ENCODE results near the gene SRPK2.

The SRPK2 gene

DNA sequence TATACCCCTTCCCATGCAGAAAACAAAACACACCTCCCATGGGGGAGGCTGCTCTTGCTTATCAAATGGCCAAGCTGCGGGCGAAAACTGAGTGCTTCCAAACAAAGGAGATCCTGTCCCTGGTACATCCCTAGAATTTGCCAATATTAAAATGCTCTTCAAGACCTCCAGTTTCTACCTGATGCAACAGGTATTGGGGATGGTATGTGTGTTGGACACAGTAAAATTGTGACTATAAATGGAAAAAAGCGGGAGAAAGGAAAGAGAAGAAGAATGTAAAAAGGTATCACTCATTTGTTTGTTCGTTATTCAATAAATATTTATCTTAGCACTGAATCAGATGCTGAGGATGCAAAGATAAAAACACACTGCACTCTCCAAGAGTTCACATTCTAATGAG, 250.8 kb downstream of the SRPK2 start:
- TF ChIP-seq ZNF274 (IDR thresholded peaks at IDR 0.05; ENCODE audit: low read depth, low read length): no peak
- no peak overlapping the region for H3K4me3 ChIP-seq (ENCODE audit: low read length)

DNA sequence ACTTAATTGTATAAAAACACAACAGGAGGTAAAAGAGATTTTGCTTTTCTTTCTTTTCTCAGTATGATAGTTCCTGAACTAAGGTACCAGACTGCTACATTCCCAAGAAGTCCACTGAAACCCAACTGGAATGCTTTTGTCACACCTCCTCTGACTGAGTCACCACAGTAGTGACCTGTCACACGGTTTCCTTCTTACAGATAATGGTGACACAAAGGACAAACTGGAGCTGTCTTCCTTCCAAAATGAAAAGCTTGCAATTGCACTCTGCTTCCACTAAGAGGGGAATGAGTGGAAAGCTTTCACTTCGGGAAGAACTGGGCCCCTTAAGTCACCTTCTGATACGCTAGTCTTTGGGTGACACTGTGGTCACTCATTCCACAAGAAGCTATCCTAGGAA, 252.5 kb downstream of the SRPK2 start:
- no peak for TF ChIP-seq ZNF274 (IDR thresholded peaks at IDR 0.05; ENCODE audit: low read depth, low read length)
- no peak overlapping the region for H3K4me3 ChIP-seq (ENCODE audit: low read length)

DNA sequence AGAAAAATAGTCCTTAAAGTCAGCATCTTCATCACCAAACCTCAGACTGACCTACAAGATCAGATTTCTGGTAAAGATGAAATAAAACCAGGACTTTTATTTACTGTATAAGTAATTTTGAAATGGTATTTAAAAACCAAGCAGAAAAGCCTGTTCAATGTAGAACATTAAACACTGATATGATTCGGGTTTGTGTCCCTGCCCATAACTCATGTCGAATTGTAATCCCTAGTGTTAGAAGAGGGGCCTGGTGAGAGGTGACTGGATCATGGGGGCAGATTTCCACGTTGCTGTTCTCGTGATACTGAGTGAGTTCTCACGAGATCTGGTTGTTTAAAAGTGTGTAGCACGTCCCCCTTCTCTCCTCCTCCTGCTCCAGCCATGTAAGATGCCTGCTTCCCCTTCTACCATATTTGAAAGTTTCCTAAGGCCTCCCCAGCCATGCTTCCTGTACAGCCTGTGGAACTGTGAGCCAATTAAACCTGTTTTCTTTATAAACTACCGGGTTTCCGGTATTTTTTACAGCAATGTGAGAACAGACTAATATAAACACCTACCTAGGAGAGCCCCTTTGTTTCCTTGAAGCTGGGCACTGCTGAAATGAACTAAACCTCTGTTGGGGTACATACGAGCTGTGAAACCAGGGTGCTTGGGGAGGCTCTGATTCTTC, 254.6 kb downstream of the SRPK2 start:
- no peak for TF ChIP-seq ZNF274 (IDR thresholded peaks at IDR 0.05; ENCODE audit: low read depth, low read length)
- H3K4me3 ChIP-seq (ENCODE audit: low read length): no peak overlapping the region

DNA sequence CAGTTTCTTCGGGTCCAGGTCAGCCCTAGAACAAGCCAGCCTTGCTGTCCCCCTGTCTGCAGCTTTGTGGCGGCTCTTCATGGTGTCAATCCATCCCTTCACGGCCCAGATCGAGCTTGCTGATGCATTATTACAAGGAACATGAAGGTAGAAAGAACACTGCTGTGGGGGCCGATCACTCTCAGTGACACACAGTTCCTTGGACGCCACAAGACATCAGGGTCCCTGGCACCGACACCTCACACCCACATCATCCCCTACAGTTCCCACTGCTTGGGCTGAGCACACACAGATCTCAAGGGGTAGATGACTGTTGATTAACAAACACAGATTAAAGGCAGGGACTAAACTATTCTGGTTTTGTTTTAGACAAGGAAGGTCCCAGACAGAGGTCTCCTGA, 255.4 kb downstream of the SRPK2 start:
- no peak overlapping the region for H3K4me3 ChIP-seq (ENCODE audit: low read length)
- TF ChIP-seq ZNF274 (IDR thresholded peaks at IDR 0.05; ENCODE audit: low read depth, low read length): no peak

DNA sequence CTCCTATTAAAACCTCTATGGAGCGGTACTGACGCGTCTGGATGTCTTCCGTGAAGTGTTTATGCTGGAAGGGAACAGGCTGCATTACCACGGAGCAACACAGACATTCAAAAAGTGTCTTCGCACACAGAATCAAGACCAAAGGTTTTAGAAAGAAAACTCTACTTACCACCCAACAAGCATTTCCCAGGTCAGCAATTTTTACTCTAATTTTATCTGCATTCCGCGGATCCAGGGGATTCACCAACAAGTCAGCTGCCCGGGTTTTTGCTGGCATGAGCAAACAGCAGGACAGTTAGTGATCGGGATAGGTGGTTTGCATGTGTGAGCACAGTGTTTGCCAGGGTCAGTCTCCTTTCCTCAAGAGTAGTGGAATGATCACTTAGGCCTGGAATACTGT, 255.9 kb downstream of the SRPK2 start:
- no peak for TF ChIP-seq ZNF274 (IDR thresholded peaks at IDR 0.05; ENCODE audit: low read depth, low read length)
- no peak overlapping the region for H3K4me3 ChIP-seq (ENCODE audit: low read length)

GRCh38 chr7:105132335-105132734, 256.4 kb downstream of the SRPK2 start:
- TF ChIP-seq ZNF274 (IDR thresholded peaks at IDR 0.05; ENCODE audit: low read depth, low read length): no peak

GRCh38 chr7:105131890-105132289, 256.8 kb downstream of the SRPK2 start:
- TF ChIP-seq ZNF274 (IDR thresholded peaks at IDR 0.05; ENCODE audit: low read depth, low read length): no peak
- H3K4me3 ChIP-seq (ENCODE audit: low read length): no peak overlapping the region

More at GRCh38 chr7:105132335-105132734, 256.4 kb downstream of the SRPK2 start:
- no peak overlapping the region for H3K4me3 ChIP-seq (ENCODE audit: low read length)

DNA sequence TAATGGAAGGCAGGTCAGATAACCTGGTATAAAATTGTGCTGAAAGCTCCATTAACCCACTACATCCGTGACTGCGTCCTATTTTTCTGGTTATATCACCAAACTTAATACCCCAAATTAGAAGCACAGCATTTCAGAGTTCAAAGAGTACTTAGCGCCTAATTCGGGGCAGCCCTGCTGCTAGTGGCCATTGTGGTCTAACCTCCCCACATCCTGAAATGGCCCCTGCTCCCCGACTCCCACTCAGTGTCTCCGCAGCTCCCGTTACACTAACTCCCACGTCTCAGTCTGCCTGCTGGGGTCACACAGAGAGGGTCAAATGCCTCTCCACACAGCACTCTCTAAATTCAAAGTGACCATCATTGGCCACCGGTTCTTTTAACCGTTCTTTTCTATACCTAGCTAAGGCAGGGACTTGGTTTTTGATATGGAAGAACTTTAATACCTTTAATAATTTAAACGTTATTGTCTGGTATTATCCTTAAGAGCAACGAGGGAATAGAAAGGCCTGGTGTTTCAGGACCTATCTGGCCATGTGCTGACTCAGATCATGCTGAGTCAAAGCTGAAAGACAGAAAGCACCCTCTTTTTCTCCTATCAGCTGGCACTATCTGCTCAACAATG, 257.6 kb downstream of the SRPK2 start:
- TF ChIP-seq ZNF274 (IDR thresholded peaks at IDR 0.05; ENCODE audit: low read depth, low read length): no peak
- H3K4me3 ChIP-seq (ENCODE audit: low read length): no peak overlapping the region

DNA sequence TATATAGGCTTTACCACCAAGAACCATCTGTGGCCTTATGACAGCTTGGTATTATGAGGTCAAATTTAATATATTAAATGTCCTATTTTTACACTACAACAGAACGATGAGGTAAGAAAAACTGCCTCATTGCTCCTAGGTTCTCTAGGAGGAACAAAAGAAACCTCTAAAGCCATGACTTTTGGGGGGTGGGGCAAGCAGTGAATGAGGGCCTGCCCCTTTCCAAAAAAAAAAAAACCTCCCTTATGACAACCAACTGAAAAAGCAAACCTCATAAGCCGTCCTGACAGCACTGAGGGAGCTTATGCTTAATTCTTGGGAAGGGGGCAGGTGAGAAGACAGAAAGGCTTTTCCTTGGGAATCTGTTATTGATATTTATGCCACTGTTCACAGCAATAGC, 258.1 kb downstream of the SRPK2 start:
- TF ChIP-seq ZNF274 (IDR thresholded peaks at IDR 0.05; ENCODE audit: low read depth, low read length): no peak
- no peak overlapping the region for H3K4me3 ChIP-seq (ENCODE audit: low read length)

DNA sequence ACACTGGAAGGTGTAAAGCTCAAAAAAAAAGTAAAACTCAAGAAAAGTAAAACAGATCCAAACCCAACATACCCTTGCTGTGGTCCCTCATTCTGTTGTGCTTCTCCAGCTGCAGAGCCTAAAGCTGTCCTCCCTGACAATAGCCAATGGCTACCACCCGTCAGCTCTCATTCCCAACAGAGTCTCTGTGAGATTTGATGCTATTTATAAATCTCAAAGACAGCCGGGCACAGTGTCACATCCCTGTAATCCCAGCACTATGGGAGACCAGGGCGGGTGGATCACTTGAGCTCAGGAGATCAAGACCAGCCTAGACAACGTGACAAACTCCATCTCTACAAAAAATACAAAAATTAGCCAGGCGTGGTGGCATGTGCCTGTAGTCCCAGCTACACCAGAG, 258.7 kb downstream of the SRPK2 start:
- H3K4me3 ChIP-seq (ENCODE audit: low read length): no peak overlapping the region
- no peak for TF ChIP-seq ZNF274 (IDR thresholded peaks at IDR 0.05; ENCODE audit: low read depth, low read length)

DNA sequence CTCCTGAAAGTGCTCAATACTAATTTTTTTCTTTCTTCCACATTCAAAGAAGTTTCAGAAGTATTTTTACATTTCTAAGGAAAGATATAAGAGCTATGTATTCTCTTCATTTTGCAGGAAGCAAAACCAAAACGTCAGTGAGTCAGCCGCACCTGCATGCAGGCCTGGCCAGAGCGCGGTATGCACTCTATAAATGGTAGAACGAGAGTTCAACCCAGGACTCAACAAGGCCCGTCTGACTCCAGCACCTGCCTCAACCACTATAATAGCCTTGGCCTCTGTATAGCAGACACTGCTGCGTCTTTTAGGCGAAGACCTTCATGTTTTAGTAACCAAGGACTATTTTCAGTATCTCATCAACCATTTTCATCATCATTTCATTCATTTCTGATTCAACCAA, 261.5 kb downstream of the SRPK2 start:
- TF ChIP-seq ZNF274 (IDR thresholded peaks at IDR 0.05; ENCODE audit: low read depth, low read length): no peak
- H3K4me3 ChIP-seq (ENCODE audit: low read length): no peak overlapping the region

DNA sequence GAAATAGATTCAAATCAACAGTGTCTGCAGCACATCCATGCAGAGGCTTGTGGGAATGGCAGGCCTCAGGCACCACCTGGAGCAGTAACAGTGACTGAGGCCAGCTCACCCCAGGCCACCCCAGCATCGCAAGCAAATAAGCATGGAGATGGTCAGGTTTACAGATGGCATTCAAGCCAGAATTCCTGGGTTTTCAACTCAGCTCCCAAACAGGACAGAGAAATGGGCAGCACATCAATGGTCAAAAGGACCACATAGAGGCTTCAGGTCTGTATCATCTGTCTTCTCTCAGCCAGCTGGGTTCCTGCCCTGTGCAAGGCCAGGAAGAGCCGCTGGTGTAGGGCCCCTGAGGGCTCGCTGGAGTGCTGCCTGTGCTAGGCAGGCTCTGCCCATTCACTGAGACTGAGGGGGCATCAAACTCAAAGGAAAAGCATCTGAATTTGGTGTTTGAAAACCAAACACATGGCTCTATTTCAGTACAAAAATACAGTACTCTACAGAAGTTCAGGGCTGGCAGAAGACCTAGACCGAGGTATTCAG, 262.2 kb downstream of the SRPK2 start:
- H3K4me3 ChIP-seq (ENCODE audit: low read length): no peak overlapping the region
- TF ChIP-seq ZNF274 (IDR thresholded peaks at IDR 0.05; ENCODE audit: low read depth, low read length): no peak

GRCh38 chr7:105125745-105126144, 263.0 kb downstream of the SRPK2 start:
- no peak for TF ChIP-seq ZNF274 (IDR thresholded peaks at IDR 0.05; ENCODE audit: low read depth, low read length)
- no peak overlapping the region for H3K4me3 ChIP-seq (ENCODE audit: low read length)

- no peak for TF ChIP-seq ZNF274 (IDR thresholded peaks at IDR 0.05; ENCODE audit: low read depth, low read length)
- no peak overlapping the region for H3K4me3 ChIP-seq (ENCODE audit: low read length)
Observed at GRCh38 chr7:105122619-105123018, 266.1 kb downstream of the SRPK2 start.
